Neutrophil (primary cell): Measurements from ENCODE around the gene PAH.

Experiments
- H3K27ac ChIP-seq: fragments of 200-600 bp; sonication (generic); 2 replicates; pipeline ENCODE4 v1.5.1; 2016; ENCODE audit warnings: mild to moderate bottlenecking, moderate library complexity
- H3K27me3 ChIP-seq: fragments of 200-600 bp; sonication (generic); 2 replicates; pipeline ENCODE4 v1.6.0; 2016; ENCODE audit warnings: mild to moderate bottlenecking
- H3K36me3 ChIP-seq: fragments of 200-600 bp; sonication (generic); 2 replicates; pipeline ENCODE4 v1.5.1; 2017
- H3K4me1 ChIP-seq, 2 experiments: fragments of 200-600 bp in 1 of 2; sonication (generic) in 1 of 2; 1 replicate in 1 of 2; 2 replicates in 1 of 2; pipeline versions ENCODE4 v1.5.1 to v1.6.1; 2013 to 2016; ENCODE audit warnings: low read depth in 1 of 2, low read length in 1 of 2, mild to moderate bottlenecking in 1 of 2, moderate library complexity in 1 of 2; ENCODE audit not compliant: control insufficient read depth in 1 of 2, insufficient read depth in 1 of 2
- H3K4me3 ChIP-seq, 2 experiments: fragments of 200-600 bp in 1 of 2; sonication (generic) in 1 of 2; 1 replicate in 1 of 2; 2 replicates in 1 of 2; pipeline ENCODE4 v1.5.1; 2013 to 2016; ENCODE audit warnings: low read depth in 1 of 2, low read length in 1 of 2, mild to moderate bottlenecking in 1 of 2, moderate library complexity in 1 of 2
- H3K9me3 ChIP-seq: fragments of 200-600 bp; sonication (generic); 2 replicates; pipeline ENCODE4 v1.5.1; 2016
- TF ChIP-seq, protein P1 (sequence below): fragments of 200-600 bp; sonication (generic); IDR thresholded peaks from 2 replicates; pipeline ENCODE4 v1.5.1; 2016; ENCODE audit warnings: antibody characterized with exemption

Gene PAH

DNA sequence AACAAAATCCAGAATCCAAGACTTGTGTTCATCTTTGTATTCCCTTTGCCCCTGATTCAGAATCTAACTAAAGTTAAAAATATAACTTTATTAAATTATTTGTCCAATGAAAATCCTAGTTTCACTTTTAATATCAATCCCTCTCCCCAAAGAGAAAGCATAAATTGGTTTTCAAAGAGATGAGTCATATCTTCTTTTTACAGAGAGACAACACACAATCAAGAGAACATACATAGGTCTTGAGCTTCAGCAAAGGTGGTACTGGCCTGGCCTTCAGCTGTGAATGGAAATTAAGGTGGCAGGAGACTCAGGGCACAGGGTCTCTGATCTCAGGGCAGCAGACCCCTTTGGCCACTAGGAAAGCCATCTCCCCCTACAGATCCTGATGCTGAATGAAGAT, 36.2 kb upstream of the PAH start:
- Histone ChIP-seq H3K27me3 (peaks cover 99% of the 10 kb centered on the region), H3K27ac (no peak overlapping the region), H3K9me3 (no peaks in the 10 kb centered on the region), H3K4me1 (no peaks in the 10 kb centered on the region), H3K36me3 (no peaks in the 10 kb centered on the region), H3K4me3 (no peak overlapping the region)
- TF ChIP-seq, protein P1, sequence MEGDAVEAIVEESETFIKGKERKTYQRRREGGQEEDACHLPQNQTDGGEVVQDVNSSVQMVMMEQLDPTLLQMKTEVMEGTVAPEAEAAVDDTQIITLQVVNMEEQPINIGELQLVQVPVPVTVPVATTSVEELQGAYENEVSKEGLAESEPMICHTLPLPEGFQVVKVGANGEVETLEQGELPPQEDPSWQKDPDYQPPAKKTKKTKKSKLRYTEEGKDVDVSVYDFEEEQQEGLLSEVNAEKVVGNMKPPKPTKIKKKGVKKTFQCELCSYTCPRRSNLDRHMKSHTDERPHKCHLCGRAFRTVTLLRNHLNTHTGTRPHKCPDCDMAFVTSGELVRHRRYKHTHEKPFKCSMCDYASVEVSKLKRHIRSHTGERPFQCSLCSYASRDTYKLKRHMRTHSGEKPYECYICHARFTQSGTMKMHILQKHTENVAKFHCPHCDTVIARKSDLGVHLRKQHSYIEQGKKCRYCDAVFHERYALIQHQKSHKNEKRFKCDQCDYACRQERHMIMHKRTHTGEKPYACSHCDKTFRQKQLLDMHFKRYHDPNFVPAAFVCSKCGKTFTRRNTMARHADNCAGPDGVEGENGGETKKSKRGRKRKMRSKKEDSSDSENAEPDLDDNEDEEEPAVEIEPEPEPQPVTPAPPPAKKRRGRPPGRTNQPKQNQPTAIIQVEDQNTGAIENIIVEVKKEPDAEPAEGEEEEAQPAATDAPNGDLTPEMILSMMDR = no peak

DNA sequence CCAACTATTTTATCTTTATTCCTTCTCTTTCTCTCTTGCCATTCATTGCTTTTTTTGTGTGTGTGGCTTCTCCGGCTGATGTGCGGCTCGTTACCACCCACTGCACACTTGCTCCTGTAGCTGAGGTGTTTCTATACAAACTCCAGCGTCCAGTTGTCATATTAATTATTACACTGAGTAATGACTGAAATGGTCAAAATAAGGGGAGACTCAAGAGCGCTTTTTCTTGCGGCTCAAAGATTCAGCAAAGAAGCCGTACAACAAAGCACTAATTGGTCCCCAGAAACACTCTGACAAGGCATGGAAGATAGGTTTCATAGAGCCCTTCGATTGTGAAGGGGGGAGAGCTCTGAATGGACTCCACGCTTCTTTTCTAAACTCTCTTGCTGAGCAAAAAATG, 34.8 kb upstream of the PAH start:
- Histone ChIP-seq H3K4me3 (no peak overlapping the region), H3K9me3 (no peaks in the 10 kb centered on the region), H3K27me3 (peaks cover 85% of the 10 kb centered on the region), H3K36me3 (no peaks in the 10 kb centered on the region), H3K4me1 (no peaks in the 10 kb centered on the region), H3K27ac (no peak overlapping the region)
- TF ChIP-seq, protein P1 = no peak

DNA sequence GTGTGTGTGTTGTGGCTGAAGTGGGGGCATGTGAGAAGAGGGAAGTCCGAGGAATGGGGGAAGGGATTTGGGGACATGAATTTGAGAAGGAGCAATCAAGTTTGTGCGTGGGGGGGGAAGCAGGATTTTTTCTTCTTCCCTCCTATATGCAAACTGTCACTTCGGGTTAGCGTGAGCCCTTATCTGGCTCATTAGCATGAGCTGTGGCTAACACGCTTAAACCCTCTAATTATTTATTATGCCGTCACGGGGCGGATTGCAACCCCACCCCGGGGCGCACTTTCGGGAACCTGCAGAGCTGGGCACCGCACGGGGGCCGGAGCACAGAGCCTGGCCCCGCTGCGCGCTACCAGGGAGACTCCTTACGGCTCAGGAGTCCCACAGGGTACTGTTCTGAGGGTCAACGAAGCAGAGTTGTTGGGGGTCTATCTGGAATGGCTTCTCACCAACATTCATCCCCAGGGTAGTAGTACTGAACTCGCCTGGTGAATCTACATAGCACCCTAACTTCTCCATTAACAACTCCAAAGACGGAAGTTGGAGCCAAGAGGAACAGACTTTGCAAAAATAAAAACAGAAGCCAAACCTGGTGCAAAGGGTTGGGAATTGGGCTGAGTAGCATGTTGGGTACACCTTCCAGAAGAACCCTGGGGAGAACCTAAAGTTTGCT, 34.0 kb upstream of the PAH start:
- Histone ChIP-seq H3K4me1 (no peaks in the 10 kb centered on the region), H3K9me3 (no peaks in the 10 kb centered on the region), H3K36me3 (no peaks in the 10 kb centered on the region), H3K27me3 (peaks cover 78% of the 10 kb centered on the region), H3K27ac (no peak overlapping the region), H3K4me3 (no peak overlapping the region)
- TF ChIP-seq, protein P1 = no peak

DNA sequence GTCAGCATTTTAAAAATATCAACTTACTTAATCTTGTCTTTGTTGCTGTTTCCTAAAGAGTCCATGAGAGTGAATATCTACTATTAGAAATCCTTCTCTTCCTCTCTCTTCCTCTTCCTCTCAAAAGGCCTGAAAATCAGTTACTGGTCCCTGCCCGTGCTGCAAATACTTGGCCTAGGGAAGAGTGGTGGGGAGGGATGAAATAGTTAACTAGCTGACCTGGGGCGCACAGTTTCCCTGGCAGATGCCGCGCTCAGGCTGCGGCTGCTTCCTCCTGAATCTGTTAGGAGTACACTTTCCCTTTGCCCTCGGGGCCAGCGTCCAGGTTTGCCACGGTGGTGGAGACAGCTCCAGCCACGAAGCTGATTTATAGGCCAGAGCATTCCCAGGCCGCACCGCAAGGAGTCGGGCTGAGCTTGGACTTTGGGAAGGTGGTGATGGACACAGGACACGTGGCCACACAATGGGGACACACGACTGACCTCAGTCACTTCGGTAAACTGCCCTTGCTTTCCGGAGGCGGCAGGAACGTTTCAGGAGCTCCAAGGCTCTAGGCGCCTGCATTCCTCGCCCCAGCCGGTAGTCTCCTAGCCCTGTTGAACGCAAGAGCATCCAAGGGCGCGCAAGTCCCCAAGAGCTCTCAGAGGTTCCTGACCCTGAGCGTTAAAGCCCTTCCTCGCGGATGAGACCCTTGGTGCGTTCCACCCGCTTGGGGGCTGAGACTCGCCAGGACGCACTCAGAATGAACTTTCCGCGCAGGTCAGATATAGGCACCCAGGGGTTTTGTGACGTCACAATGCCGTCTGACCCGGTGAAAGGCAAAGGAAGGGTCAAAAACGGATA, 33.3 kb upstream of the PAH start:
- Histone ChIP-seq H3K4me3 (no peak overlapping the region), H3K4me1 (no peaks in the 10 kb centered on the region), H3K36me3 (no peaks in the 10 kb centered on the region), H3K27me3 (peaks cover 70% of the 10 kb centered on the region), H3K27ac (no peak overlapping the region), H3K9me3 (no peaks in the 10 kb centered on the region)
- TF ChIP-seq, protein P1 = no peak

DNA sequence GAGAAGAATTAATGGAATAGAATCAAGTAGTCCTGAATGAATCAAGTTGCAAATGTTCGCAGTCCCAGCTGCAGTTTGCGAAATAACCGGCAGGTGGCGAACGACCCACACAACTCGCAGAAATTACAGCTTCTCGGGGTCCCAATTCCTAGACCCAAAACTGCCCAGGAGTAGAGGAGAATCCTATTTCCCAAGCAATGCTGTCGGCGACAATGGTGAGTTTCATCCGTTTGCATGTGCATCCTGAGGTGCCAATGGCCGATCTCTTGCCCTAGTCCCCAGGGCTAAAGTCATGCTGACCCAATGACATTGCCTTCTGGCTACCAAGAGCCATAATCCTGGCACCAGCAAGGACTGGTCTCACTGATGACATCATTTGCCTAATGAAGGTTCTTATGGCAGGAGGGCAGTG, 31.9 kb upstream of the PAH start:
- TF ChIP-seq, protein P1 = peak; percentile 43
- no peak overlapping the region for H3K4me3 ChIP-seq
- H3K9me3 ChIP-seq = no peaks in the 10 kb centered on the region
- H3K4me1 ChIP-seq = no peaks in the 10 kb centered on the region
- H3K36me3 ChIP-seq = no peaks in the 10 kb centered on the region
- no peak overlapping the region for H3K27ac ChIP-seq
- peaks cover 56% of the 10 kb centered on the region for H3K27me3 ChIP-seq
